ENCODE measurements around the gene ZDHHC3.
"Not testable (repeated sequence)": the region's sequence is repeated elsewhere in the genome, so short reads cannot be mapped to it uniquely, and the experiment has no call there.

Gene ZDHHC3

GRCh38 chr3:44995142-44995770, 19.3 kb upstream of the ZDHHC3 start:
- peak; percentile 70 for DNase-seq

GRCh38 chr3:44993471-44994205, 17.7 kb upstream of the ZDHHC3 start:
- no peak for DNase-seq

- no peak for DNase-seq
These were observed 16.8 kb upstream of the ZDHHC3 start for GRCh38 chr3:44992555-44993470.

GRCh38 chr3:44991326-44991725, 15.4 kb upstream of the ZDHHC3 start:
- no peak for DNase-seq

GRCh38 chr3:44989636-44990373, 13.8 kb upstream of the ZDHHC3 start:
- DNase-seq, result no peak

DNA sequence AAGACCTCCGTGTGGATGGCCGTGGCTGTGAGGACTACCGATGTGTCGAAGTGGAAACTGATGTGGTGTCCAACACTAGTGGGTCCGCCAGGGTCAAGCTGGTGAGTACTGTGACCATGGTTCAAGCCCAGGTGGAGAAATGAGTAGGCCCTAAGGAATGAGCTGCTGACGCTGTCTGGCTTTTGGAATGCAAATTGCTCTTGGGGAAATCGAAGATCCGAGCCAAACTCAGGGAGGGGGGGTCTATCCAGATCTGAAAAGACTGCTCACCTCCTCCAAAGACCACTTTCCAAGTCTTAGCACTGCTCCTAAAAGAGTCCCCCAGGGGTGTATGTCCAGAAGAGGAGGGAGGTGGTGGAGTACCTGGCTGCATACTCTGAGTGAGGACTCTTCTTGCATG, 13.2 kb upstream of the ZDHHC3 start:
- no peak for DNase-seq

GRCh38 chr3:44988073-44988472, 12.1 kb upstream of the ZDHHC3 start:
- no peak for DNase-seq

GRCh38 chr3:44987332-44987731, 11.4 kb upstream of the ZDHHC3 start:
- no peak for DNase-seq

- DNase-seq, result not testable (repeated sequence)
These were observed 10.4 kb upstream of the ZDHHC3 start for GRCh38 chr3:44986330-44986729.

DNA sequence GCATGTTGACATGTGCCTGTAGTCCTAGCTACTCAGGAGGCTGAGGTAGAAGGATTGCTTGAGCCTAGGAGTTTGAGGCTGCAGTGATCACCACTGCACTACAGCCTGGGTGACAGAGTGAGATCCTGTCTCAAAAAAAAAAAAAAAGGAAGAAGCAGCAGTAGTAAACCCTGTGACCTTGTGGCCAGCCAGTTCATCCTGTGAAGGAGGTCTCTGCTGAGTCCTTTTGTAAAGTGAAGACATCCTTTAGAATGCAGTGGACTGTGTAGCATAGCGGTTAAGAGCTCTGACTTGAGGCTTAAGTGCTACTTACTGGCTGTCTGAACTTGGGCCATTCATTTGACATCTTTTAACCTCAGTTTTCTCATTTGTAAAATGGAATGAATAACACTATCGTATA, 8.4 kb upstream of the ZDHHC3 start:
- DNase-seq, result no peak

DNA sequence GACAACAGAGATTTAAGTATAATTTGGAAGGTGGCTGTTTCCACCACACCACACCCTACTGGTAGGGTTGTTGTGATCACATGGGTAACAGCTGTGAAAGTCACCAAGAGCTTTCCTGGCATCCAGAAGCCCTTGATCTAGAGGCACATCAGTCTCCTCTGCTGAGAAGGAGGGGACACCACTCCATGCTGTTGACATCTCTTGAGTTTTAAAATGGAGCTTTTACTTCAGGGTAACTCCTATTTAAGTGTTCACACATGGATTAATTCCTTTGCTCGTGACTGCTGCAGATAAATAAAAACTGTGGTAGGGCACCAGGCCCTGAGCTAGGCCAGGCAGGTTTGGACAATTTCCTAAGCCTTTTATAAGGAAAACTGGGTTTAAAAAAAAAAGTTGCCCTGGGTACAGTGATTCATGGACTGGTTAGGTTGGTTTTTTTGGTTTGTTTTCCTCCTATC, 7.5 kb upstream of the ZDHHC3 start:
- DNase-seq, result no peak

- no peak for DNase-seq
These were observed 6.8 kb upstream of the ZDHHC3 start for GRCh38 chr3:44982817-44983216.

DNA sequence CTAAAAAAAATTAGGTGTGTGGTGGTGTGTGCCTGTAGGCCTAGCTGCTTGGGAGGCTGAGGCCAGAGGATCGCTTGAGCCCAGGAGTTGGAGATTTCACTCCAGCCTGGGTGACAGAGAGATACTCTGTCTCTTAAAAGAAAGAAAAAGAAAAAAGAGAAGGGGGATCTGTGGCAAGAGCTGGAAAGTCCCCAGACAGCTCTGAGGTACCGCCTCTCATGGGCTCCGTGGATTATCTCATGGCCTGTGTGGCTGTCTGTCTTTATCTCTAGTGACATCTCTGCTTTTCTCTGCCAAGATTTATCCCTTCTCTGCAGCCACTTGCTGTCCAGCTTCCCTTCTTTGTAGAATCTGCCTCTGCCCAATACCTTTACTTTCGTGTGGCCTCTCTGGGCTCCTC, 5.8 kb upstream of the ZDHHC3 start:
- DNase-seq, result no peak

- no peak for DNase-seq
These were observed 5.2 kb upstream of the ZDHHC3 start for GRCh38 chr3:44981220-44981619.

DNA sequence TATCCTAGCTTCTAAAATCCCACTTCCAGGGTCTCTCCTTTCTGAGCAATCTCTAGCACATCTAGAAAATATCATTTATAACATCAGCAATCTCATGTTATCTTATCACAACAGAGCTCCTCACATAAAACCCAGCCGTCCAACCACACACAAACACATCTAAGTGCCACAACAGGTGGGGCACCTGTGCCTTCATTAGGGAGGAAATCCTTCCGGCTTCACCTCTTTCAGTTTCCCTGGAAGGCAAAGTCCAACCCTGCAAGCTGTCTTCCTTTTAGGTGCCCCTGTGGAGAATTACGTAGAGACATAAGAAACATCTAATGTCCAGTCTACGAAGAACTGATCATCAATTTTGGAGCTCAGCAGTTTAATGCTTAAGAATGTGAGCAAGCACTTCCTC, 1.6 kb downstream of the ZDHHC3 start:
- no peak for DNase-seq

DNA sequence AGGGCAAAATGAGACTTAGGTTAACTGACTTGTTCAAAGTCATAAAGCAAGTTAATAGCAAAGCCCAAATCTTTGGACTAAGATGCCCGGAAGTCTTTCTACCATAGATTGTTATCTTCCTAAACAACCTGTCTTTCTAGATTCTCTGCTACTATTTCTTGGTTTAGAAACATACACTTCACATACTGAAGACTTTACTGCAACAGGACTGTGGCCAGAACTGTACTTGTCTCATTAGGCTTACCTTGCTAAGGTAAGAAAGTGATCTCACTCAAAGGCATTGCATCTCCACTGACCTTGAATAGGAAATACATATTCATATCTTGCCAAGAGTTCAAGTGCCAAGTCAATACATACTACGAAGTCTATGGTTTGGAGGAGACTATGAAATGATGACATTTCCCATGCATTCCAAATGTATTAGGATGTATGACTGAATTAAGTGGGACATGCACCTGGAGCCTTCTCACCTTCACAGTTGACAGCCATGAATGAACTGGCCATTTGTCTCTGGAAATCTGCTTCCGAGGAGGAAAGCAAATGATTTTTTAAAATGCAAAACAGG, 5.0 kb downstream of the ZDHHC3 start:
- DNase-seq, result no peak

- DNase-seq, result no peak
These were observed 6.2 kb downstream of the ZDHHC3 start for GRCh38 chr3:44969828-44970179.

DNA sequence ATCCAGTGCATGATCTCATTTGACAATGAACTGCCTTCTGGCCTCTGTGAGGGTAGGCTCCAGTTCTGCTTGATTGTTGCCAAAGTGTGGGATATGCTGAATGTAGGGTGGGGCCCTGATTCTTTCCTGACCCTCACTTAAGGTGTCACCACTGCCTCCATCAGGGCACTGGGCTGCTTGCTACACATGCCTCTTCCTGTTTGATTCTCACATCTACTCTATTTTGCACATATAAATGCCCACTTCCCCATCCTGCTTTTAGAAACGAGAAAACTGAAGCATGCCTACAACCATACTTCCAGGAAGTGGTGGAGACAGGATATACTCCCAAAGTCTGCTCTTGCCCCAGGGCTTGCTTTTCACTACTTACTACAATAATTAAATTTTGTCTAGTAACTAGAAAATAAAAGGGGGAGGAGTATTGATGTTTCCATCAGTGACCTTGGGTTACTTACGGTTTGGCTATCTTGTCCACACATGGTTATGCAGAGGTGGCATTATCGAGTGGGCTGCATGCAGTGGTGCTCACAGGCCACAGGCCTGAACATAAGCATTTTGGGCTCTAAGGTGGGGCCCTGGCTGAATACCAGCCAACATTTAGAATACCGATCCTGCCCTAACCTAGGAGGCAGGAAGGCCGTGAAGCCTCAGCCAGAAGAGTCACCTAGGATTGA, 6.7 kb downstream of the ZDHHC3 start:
- DNase-seq, result no peak

GRCh38 chr3:44968447-44968858, 7.5 kb downstream of the ZDHHC3 start:
- no peak for DNase-seq

- DNase-seq, result no peak
These were observed 9.1 kb downstream of the ZDHHC3 start for GRCh38 chr3:44966795-44967278.

DNA sequence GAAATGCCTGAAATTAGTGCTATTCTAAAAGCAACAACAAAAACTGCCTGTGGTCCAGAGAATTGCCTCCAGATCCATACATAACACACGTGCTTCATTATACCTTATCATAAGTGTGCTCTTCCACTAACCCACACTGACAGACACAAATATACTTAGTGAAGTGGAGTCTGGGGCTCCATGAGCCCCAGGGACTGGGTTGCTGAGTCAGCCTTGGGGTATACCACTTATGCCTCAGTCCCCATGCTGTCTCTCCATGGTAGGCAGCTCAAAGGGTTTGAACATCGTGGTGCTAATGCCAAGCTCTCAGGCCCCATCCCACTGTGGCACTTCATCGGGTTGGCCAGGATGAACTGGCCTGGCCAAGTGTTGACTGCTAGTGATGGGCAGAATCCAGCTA, 10.8 kb downstream of the ZDHHC3 start:
- no peak for DNase-seq
